ENCODE measurements around the gene ZDHHC5. TPM values are rescaled to one million over a fixed set of nuclear protein-coding genes. Genes with fewer than 3 reads are reported as not detected.

The ZDHHC5 gene
- total RNA-seq, 2 donors from 2014 or later: 51.3 to 60.7 TPM

Small RNA genes lying within 50 kb of the gene (microRNA-seq; reads per million reads assigned to microRNA genes)
- 6,095 to 8,920 reads per million in 2 donors for gene MIR130A

Other genes with a start within 250 kb of the ZDHHC5 start
- 10 to 100 TPM; 39.3 to 46.7 TPM for gene SLC43A3, start 241.0 kb upstream of the ZDHHC5 start, total RNA-seq
- 1 to 10 TPM; 1.9 to 2.4 TPM for gene RTN4RL2, start 207.6 kb upstream of the ZDHHC5 start, total RNA-seq
- 1 to 10 TPM; 5.8 to 7.2 TPM for gene SLC43A1, start 152.4 kb upstream of the ZDHHC5 start, total RNA-seq
- gene TIMM10, start 137.4 kb upstream of the ZDHHC5 start, total RNA-seq: 10 to 100 TPM; 58.0 to 58.9 TPM
- gene SMTNL1, start 130.5 kb upstream of the ZDHHC5 start, total RNA-seq: not detected
- gene UBE2L6, start 100.4 kb upstream of the ZDHHC5 start, total RNA-seq: 10 to 100 TPM; 28.9 to 30.0 TPM
- gene SERPING1, start 70.4 kb upstream of the ZDHHC5 start, total RNA-seq: 100 to 1,000 TPM; 198 to 266 TPM
- gene YPEL4, start 18.2 kb upstream of the ZDHHC5 start, total RNA-seq: 1 to 10 TPM in 1 of 2 donors, under 1 TPM in 1; 0.47 to 1.1 TPM
- gene CLP1, start 10.4 kb upstream of the ZDHHC5 start, total RNA-seq: 1 to 10 TPM; 6.9 to 8.5 TPM
- 1 to 10 TPM; 8.4 to 8.7 TPM for gene MED19, start 44.1 kb downstream of the ZDHHC5 start, total RNA-seq
- gene TMX2, start 44.5 kb downstream of the ZDHHC5 start, total RNA-seq: 10 to 100 TPM; 64.3 to 80.3 TPM
- gene SELENOH, start 73.4 kb downstream of the ZDHHC5 start, total RNA-seq: 100 to 1,000 TPM in 1 of 2 donors, 10 to 100 TPM in 1; 99.1 to 116 TPM
- gene BTBD18, start 83.7 kb downstream of the ZDHHC5 start, total RNA-seq: not detected
- gene CTNND1, start 93.7 kb downstream of the ZDHHC5 start, total RNA-seq: 10 to 100 TPM; 75.2 to 82.0 TPM

Measured in left cardiac atrium (tissue), 2 donors.